ACC112 (cell line): Measurements from ENCODE around the gene NINJ1.

Experiments used
- H2AFZ ChIP-seq: fragments of 200-600 bp; sonication (generic); one replicate; pipeline ENCODE4 v1.6.0; 2017; ENCODE audit warnings: antibody characterized with exemption, low read length; ENCODE audit not compliant: unreplicated experiment
- H3K27ac ChIP-seq: fragments of 200-600 bp; sonication (generic); 2 replicates; pipeline ENCODE4 v1.5.1; 2014; ENCODE audit warnings: low read depth, mild to moderate bottlenecking, antibody characterized with exemption, low read length, moderate library complexity
- H3K27me3 ChIP-seq: fragments of 200-600 bp; sonication (generic); 2 replicates; pipeline ENCODE4 v1.6.1; 2014; ENCODE audit warnings: mild to moderate bottlenecking, antibody characterized with exemption, low read length, moderate library complexity, mixed read lengths; ENCODE audit not compliant: insufficient read depth
- H3K36me3 ChIP-seq: fragments of 200-600 bp; sonication (generic); 2 replicates; pipeline ENCODE4 v1.6.1; 2016; ENCODE audit warnings: mild to moderate bottlenecking, antibody characterized with exemption, low read length, moderate library complexity, mixed read lengths; ENCODE audit not compliant: insufficient read depth
- H3K4me1 ChIP-seq: fragments of 200-600 bp; sonication (generic); one replicate; pipeline ENCODE4 v1.6.1; 2016; ENCODE audit warnings: low read length, mixed read lengths; ENCODE audit not compliant: insufficient read depth, unreplicated experiment, control insufficient read depth
- H3K4me3 ChIP-seq: fragments of 200-600 bp; sonication (generic); 2 replicates; pipeline ENCODE4 v1.5.1; 2014; ENCODE audit warnings: mild to moderate bottlenecking, low read depth, low read length
- H3K79me2 ChIP-seq: fragments of 200-600 bp; sonication (generic); one replicate; pipeline ENCODE4 v1.6.0; 2016; ENCODE audit warnings: low read length; ENCODE audit not compliant: control insufficient read depth, unreplicated experiment, insufficient read depth

The NINJ1 gene

DNA sequence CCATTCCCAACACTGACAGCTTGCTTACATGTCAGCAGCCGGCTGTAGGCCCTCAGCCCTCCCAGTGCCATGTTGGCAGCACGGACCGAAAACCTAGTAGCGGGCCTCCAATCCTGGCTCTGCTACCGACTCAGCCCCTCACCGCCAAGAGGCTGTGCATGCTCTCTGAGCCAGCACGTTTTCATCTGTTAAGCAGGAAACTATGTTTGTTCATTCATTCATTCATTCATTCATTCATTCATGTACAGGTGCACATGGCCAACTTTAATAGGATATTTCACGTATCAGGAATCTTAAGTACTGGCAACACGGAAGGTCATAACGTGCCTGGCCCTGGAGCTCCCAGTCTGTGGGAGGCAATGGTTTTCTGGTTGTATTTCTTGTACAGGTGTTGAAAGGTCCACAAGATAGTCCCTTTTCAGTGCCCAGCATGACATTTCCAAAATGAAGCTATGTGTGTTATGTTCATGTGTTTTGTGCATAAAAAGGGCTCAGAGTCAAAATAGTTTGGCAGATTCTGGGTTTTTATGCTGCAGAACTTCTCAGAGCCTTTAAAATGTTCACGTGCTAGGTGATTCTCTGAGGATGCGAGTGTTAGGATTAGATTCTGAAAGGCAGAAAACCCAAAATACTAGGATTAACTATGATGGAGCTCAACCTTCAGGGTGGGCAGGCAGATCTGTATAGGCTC is 57.8 kb downstream of the NINJ1 start:
- Histone ChIP-seq H3K79me2 (no peaks in the 10 kb centered on the region), H3K27ac (no peak overlapping the region), H3K4me3 (no peak overlapping the region), H3K36me3 (no peaks in the 10 kb centered on the region), H3K27me3 (no peaks in the 10 kb centered on the region), H3K4me1 (peaks cover 8% of the 10 kb centered on the region), H2AFZ (no peak overlapping the region)

DNA sequence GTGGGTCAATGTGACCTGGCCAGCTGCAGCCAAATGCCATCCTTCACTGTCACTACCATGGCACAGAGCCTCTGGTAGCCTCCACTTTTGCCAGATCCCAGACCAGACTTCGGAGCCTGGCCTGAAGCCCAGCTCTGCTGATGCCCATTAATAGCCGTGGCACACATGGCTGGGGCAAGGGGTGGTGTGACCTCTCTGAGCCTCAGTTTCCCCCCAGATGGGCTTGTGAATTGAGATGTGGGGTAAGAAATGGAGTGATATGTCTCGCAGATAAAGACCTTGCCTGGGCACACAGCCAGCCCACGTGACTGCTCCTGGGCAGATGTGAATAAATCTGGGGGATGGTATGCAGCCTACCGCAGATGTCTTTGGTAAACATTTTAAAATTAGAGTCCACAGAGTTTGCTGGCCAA is 61.7 kb downstream of the NINJ1 start:
- H3K4me3 ChIP-seq: no peak overlapping the region
- no peaks in the 10 kb centered on the region for H3K27me3 ChIP-seq
- peaks cover 8% of the 10 kb centered on the region for H3K4me1 ChIP-seq
- no peak overlapping the region for H3K27ac ChIP-seq
- H3K79me2 ChIP-seq: no peaks in the 10 kb centered on the region
- H3K36me3 ChIP-seq: no peaks in the 10 kb centered on the region
- no peak overlapping the region for H2AFZ ChIP-seq
